ENCODE measurements around the gene AIFM3. TPM values are rescaled to one million over a fixed set of nuclear protein-coding genes. Genes with fewer than 3 reads are reported as not detected.

AIFM3 gene
- total RNA-seq, 2 donors from 2014 or later = 1.5 to 2.4 TPM

DNA sequence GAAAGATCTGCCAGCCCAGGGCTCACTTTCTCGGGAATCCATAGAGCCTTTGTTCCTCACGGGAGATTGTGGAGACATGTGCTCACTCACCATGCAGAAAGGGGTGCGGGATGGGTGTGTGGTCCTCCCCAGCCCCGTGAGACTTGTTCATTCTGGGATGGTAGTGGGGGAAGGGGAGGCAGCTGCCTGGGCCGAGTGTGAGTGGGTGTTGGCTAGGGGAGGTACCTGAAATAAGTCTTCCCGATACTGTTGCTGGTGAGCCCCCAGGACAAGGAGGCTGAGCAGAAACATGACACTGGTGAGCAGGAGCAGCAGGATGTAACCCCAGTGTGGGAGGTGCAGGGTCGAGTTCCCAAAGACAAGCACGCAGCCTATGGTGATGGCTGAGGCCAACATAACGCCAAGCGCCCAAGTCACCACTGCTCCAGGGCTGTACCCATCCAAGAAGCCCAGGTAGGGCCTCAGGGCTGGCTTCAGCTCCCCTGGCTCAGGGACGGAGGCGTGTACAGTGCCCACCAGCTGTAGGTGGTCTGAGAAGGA, 62.5 kb downstream of the AIFM3 start:
- no peak for ATAC-seq
- intact Hi-C loops (cut with DNase I) = no loop called here
- DNase-seq = no peak

DNA sequence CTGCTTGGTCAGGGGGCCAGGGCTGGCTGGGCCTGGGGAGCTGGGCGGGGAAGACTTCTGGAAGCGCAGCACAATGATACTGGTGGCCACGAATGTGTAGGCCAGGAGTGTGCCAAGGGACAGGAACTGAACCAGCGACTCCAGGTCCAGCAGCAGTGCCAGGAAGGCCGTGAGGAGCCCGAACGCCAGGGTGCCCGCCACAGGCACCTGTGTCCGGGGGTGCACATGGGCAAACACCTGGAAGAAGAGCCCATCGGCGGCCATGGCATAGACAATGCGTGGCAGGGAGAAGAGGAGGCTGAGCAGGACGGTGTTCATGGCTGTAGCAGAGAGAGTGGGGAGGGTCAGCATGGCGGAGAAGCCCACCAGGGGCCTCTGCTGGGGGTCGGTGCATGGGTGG, 63.0 kb downstream of the AIFM3 start:
- DNase-seq (no peak), ATAC-seq (no peak)
- intact Hi-C loops (cut with DNase I) = no loop called here

Other genes with a start within 250 kb of the AIFM3 start
- gene SERPIND1, start 193.1 kb upstream of the AIFM3 start, total RNA-seq = 1 to 10 TPM; 1.4 to 1.7 TPM
- gene PI4KA, start 108.4 kb upstream of the AIFM3 start, total RNA-seq = 10 to 100 TPM; 52.6 to 57.5 TPM
- 10 to 100 TPM; 25.4 to 27.9 TPM for gene SNAP29, start 108.2 kb upstream of the AIFM3 start, total RNA-seq
- gene CRKL, start 49.8 kb upstream of the AIFM3 start, total RNA-seq = 10 to 100 TPM; 48.7 to 50.2 TPM
- 10 to 100 TPM; 26.9 to 29.1 TPM for gene LZTR1, start 15.0 kb downstream of the AIFM3 start, total RNA-seq
- 10 to 100 TPM; 20.9 to 22.1 TPM for gene THAP7, start 34.9 kb downstream of the AIFM3 start, total RNA-seq
- 1 to 10 TPM; 2.2 to 4.6 TPM for gene P2RX6, start 47.9 kb downstream of the AIFM3 start, total RNA-seq
- gene SLC7A4, start 65.3 kb downstream of the AIFM3 start, total RNA-seq = under 1 TPM; 0.47 to 0.68 TPM
- not detected for gene LRRC74B, start 78.7 kb downstream of the AIFM3 start, total RNA-seq

All from left cardiac atrium (tissue), 4 donors.